ENCODE measurements around the gene ADH7.

The ADH7 gene

DNA sequence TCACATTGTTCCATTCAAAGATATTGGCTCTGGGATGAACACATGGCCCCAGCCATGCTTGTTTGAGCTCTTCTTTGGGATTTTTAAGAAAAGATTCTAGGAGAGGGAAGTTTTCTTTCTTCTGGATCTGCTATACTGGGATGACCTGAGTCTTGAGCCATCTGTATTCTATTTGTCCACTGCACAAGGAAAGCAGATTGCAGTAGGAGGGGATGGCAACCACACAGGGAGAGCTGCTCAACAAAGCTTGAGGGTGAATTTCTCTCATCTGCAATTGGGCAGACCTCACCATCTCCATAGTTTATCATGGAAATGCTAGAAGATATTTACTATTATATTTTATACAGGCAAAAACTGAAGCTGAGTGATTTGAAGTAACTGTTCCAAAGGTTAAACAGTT, 34.3 kb downstream of the ADH7 start:
- Histone ChIP-seq H3K79me1 (ENCODE audit: low read length) (no peaks in the 10 kb centered on the region), H3K18ac (ENCODE audit: low read length) (no peak overlapping the region), H3K4me2 (ENCODE audit: low read length) (no peak overlapping the region), H4K8ac (ENCODE audit: low read depth, low read length) (no peak overlapping the region), H3K23ac (ENCODE audit: low read length) (no peak overlapping the region), H3K14ac (ENCODE audit: low read length) (no peak overlapping the region), H3K27ac (ENCODE audit: low read depth, low read length) (no peak overlapping the region), H3K9ac (ENCODE audit: low read length) (no peak overlapping the region), H3K9me3 (ENCODE audit: insufficient read depth, low read depth, low read length) (no peaks in the 10 kb centered on the region), H2BK120ac (ENCODE audit: insufficient read depth, low read length, poor library complexity) (no peak overlapping the region), H3K36me3 (ENCODE audit: control insufficient read depth in 1 of 2, insufficient read depth in 2 of 2, low read length in 2 of 2) (no peaks in the 10 kb centered on the region), H2BK5ac (ENCODE audit: low read depth, low read length, poor library complexity) (no peak overlapping the region), H3K4me1 (ENCODE audit: control insufficient read depth in 1 of 2, insufficient read depth in 2 of 2, low read length in 2 of 2) (no peaks in the 10 kb centered on the region), H3K79me2 (ENCODE audit: control insufficient read depth, insufficient read depth, low read length, poor library complexity) (no peaks in the 10 kb centered on the region), H4K12ac (ENCODE audit: low read depth, low read length) (no peak overlapping the region), H2AK5ac (ENCODE audit: low read length) (no peak overlapping the region), H3K27me3 (ENCODE audit: insufficient read depth, low read length) (no peaks in the 10 kb centered on the region), H3K4me3 (ENCODE audit: low read depth, low read length) (no peak overlapping the region), H2BK12ac (ENCODE audit: low read length) (no peak overlapping the region), H3K4ac (ENCODE audit: low read depth, low read length) (no peak overlapping the region), H2AFZ (ENCODE audit: insufficient read depth, low read length, poor library complexity) (no peak overlapping the region), H4K91ac (ENCODE audit: low read depth, low read length) (no peak overlapping the region)
- no peak for DNase-seq

DNA sequence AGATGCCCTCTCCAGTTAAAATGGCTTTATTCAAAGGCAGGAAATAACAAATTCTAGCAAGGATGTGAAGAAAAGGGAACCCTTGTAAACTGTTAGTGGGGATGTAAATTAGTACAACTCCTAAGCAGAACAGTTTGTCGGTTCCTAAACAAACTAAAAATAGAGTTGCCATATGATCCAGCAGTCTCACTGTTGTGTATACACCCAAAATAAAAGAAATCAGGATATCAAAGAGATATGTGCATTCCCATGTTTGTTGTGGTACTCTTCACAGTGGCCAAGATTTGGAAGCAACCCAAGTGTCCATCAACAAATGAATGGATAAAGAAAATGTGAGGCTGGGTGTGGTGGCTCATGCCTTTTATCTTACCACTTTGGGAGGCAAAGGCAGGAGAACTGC, 36.1 kb downstream of the ADH7 start:
- Histone ChIP-seq H3K4me2 (ENCODE audit: low read length) (no peak overlapping the region), H3K9me3 (ENCODE audit: insufficient read depth, low read depth, low read length) (no peaks in the 10 kb centered on the region)

DNA sequence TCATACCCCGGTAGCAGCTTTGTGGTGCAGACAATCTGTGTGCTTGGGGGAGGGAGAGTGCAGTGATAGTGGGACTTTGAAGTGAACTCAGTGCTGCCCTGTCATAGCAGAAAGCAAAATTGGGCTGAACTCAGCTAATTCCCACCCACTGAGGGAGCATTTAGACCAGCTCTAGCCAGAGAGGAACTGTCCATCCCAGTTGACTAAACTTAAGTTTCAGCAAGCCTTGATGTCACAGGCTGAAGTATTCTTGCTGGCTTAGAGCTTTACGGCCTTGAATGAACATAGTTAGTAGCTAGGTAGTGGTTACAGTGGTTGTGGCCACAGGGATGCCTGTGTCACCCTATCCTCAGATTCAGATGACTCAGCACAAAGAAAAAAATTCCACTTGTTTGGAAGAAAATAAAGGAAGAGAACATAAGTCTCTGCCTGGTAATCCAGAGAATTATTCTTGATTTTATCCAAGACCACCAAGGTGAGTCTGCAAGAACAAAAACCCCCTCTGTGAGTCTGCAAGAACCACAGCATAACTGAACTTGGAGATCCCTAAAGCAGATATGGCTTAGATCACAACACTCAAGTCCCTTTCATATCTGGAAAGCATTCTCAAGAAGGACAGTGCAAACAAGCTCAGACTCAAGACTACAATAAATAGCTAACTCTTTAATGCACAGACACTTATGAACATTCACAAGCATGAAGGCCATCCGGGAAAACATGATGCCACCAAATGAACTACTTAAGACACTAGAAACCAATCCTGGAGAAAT, 39.4 kb downstream of the ADH7 start:
- Histone ChIP-seq H3K79me2 (ENCODE audit: control insufficient read depth, insufficient read depth, low read length, poor library complexity) (no peaks in the 10 kb centered on the region), H3K27ac (ENCODE audit: low read depth, low read length) (no peak overlapping the region), H3K4me1 (ENCODE audit: control insufficient read depth in 1 of 2, insufficient read depth in 2 of 2, low read length in 2 of 2) (no peaks in the 10 kb centered on the region), H3K36me3 (ENCODE audit: control insufficient read depth in 1 of 2, insufficient read depth in 2 of 2, low read length in 2 of 2) (no peaks in the 10 kb centered on the region), H3K79me1 (ENCODE audit: low read length) (no peaks in the 10 kb centered on the region), H3K9me3 (ENCODE audit: insufficient read depth, low read depth, low read length) (no peaks in the 10 kb centered on the region), H2BK12ac (ENCODE audit: low read length) (no peak overlapping the region), H3K9ac (ENCODE audit: low read length) (no peak overlapping the region), H2AK5ac (ENCODE audit: low read length) (no peak overlapping the region), H3K4me2 (ENCODE audit: low read length) (no peak overlapping the region), H3K4me3 (ENCODE audit: low read depth, low read length) (no peak overlapping the region), H4K12ac (ENCODE audit: low read depth, low read length) (no peak overlapping the region), H4K91ac (ENCODE audit: low read depth, low read length) (no peak overlapping the region), H3K14ac (ENCODE audit: low read length) (no peak overlapping the region), H2BK120ac (ENCODE audit: insufficient read depth, low read length, poor library complexity) (no peak overlapping the region), H2AFZ (ENCODE audit: insufficient read depth, low read length, poor library complexity) (no peak overlapping the region), H4K8ac (ENCODE audit: low read depth, low read length) (no peak overlapping the region), H3K4ac (ENCODE audit: low read depth, low read length) (no peak overlapping the region), H3K23ac (ENCODE audit: low read length) (no peak overlapping the region), H2BK5ac (ENCODE audit: low read depth, low read length, poor library complexity) (no peak overlapping the region), H3K27me3 (ENCODE audit: insufficient read depth, low read length) (no peaks in the 10 kb centered on the region), H3K18ac (ENCODE audit: low read length) (no peak overlapping the region)
- no peak for DNase-seq
- WGBS (ENCODE audit: extremely low coverage, insufficient coverage, insufficient read length): no CpG with 5 or more reads among the region's 3 CpGs

More for the DNA sequence above, 36.1 kb downstream of the ADH7 start:
- Histone ChIP-seq H2BK5ac (ENCODE audit: low read depth, low read length, poor library complexity) (no peak overlapping the region), H2BK12ac (ENCODE audit: low read length) (no peak overlapping the region), H3K79me1 (ENCODE audit: low read length) (no peaks in the 10 kb centered on the region), H3K36me3 (ENCODE audit: control insufficient read depth in 1 of 2, insufficient read depth in 2 of 2, low read length in 2 of 2) (no peaks in the 10 kb centered on the region), H3K27me3 (ENCODE audit: insufficient read depth, low read length) (no peaks in the 10 kb centered on the region), H3K23ac (ENCODE audit: low read length) (no peak overlapping the region), H3K4me3 (ENCODE audit: low read depth, low read length) (no peak overlapping the region), H3K9ac (ENCODE audit: low read length) (no peak overlapping the region), H2BK120ac (ENCODE audit: insufficient read depth, low read length, poor library complexity) (no peak overlapping the region), H3K27ac (ENCODE audit: low read depth, low read length) (no peak overlapping the region), H2AFZ (ENCODE audit: insufficient read depth, low read length, poor library complexity) (no peak overlapping the region), H4K12ac (ENCODE audit: low read depth, low read length) (no peak overlapping the region), H4K8ac (ENCODE audit: low read depth, low read length) (no peak overlapping the region), H3K14ac (ENCODE audit: low read length) (no peak overlapping the region), H3K4ac (ENCODE audit: low read depth, low read length) (no peak overlapping the region), H4K91ac (ENCODE audit: low read depth, low read length) (no peak overlapping the region), H3K4me1 (ENCODE audit: control insufficient read depth in 1 of 2, insufficient read depth in 2 of 2, low read length in 2 of 2) (no peaks in the 10 kb centered on the region), H3K79me2 (ENCODE audit: control insufficient read depth, insufficient read depth, low read length, poor library complexity) (no peaks in the 10 kb centered on the region), H3K18ac (ENCODE audit: low read length) (no peak overlapping the region), H2AK5ac (ENCODE audit: low read length) (no peak overlapping the region)
- no peak for DNase-seq
- WGBS (ENCODE audit: extremely low coverage, insufficient coverage, insufficient read length): no CpG with 5 or more reads among the region's 1 CpG

DNA sequence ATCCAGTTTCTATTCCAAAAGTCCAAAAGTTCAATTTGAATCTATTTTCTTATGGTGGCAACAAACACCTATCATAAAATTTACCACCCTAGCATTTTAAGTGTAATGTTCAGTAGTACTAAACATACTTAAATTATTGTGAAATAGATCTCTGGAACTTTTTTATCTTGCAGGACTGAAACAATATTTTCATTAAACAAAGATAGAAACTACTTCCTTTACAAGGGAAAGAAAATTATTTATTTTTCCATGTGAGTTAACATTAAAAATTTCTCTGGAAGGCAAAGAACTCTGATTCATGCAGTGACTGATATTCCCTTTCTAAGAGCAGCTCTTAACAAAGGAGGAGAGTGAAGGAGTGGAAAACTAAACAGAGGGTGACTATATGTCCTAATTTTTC, 40.2 kb downstream of the ADH7 start:
- no peak overlapping the region for H2AK5ac ChIP-seq (ENCODE audit: low read length)
- no peak overlapping the region for H3K23ac ChIP-seq (ENCODE audit: low read length)
- H3K4ac ChIP-seq (ENCODE audit: low read depth, low read length): no peak overlapping the region
- H4K8ac ChIP-seq (ENCODE audit: low read depth, low read length): no peak overlapping the region
- H2BK12ac ChIP-seq (ENCODE audit: low read length): no peak overlapping the region
- no peak overlapping the region for H2BK120ac ChIP-seq (ENCODE audit: insufficient read depth, low read length, poor library complexity)
- H3K27me3 ChIP-seq (ENCODE audit: insufficient read depth, low read length): no peaks in the 10 kb centered on the region
- H3K79me2 ChIP-seq (ENCODE audit: control insufficient read depth, insufficient read depth, low read length, poor library complexity): no peaks in the 10 kb centered on the region
- H2BK5ac ChIP-seq (ENCODE audit: low read depth, low read length, poor library complexity): no peak overlapping the region
- no peaks in the 10 kb centered on the region for H3K4me1 ChIP-seq (ENCODE audit: control insufficient read depth in 1 of 2, insufficient read depth in 2 of 2, low read length in 2 of 2)
- H3K4me2 ChIP-seq (ENCODE audit: low read length): no peak overlapping the region
- no peak overlapping the region for H3K27ac ChIP-seq (ENCODE audit: low read depth, low read length)
- no peak overlapping the region for H3K9ac ChIP-seq (ENCODE audit: low read length)
- no peak overlapping the region for H4K12ac ChIP-seq (ENCODE audit: low read depth, low read length)
- no peak overlapping the region for H3K14ac ChIP-seq (ENCODE audit: low read length)
- no peak overlapping the region for H3K18ac ChIP-seq (ENCODE audit: low read length)
- H2AFZ ChIP-seq (ENCODE audit: insufficient read depth, low read length, poor library complexity): no peak overlapping the region
- no peaks in the 10 kb centered on the region for H3K36me3 ChIP-seq (ENCODE audit: control insufficient read depth in 1 of 2, insufficient read depth in 2 of 2, low read length in 2 of 2)
- no peak for DNase-seq
- no peak overlapping the region for H4K91ac ChIP-seq (ENCODE audit: low read depth, low read length)
- H3K9me3 ChIP-seq (ENCODE audit: insufficient read depth, low read depth, low read length): no peaks in the 10 kb centered on the region
- H3K79me1 ChIP-seq (ENCODE audit: low read length): no peaks in the 10 kb centered on the region
- H3K4me3 ChIP-seq (ENCODE audit: low read depth, low read length): no peak overlapping the region

Data from trophoblast cell (in vitro differentiated cells and primary cell).